ENCODE measurements around the gene DYNLT5.
A peak's percentile ranks its signal among the peaks of the same experiment; 100 is the strongest.
"Not testable (repeated sequence)": the region's sequence is repeated elsewhere in the genome, so short reads cannot be mapped to it uniquely, and the experiment has no call there.

Gene DYNLT5, protein sequence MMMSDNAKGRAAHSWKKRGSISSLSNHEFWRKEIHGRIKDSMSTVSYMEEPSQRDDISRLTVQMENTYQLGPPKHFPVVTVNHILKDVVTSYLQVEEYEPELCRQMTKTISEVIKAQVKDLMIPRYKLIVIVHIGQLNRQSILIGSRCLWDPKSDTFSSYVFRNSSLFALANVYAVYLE

DNA sequence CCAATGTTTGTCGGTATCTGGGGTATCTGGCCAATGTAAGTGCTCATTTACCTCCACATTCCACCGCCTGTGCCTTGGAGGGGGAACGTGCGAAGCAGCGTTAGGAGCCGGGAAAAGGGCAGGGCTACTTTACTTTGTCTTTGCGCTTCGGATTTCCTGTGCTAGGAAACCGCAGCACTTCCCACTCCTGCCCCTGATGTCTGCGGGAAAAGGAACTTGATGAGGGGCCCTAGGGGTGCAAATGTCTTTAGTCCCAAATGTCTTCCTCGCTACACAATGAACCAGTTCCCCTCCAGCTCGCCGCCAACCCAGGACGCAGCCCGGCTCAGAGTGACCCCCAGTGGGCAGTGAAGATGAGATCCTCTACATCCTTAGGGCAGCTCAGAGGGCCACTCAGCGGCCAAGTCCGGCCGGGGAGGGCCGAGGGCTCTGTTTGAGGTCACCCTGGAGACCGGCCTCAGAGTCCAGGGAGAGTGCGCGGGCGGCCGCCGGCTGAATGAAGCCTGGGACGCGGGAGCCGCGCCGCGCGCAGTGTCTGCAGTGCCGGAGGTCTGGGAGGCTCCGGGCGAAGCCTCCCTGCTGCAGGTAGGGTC lies at the start of gene DYNLT5:
Gene DYNLT5, plus strand, starts transcription at position 460 of the 593 bp plus-strand sequence. CDS start 2,200 bp downstream, outside the sequence.
- DNase-seq = peak; percentile 34
- in situ Hi-C loops (cut with HindIII; ENCODE audit: low pct_ligation_motif_present, low pct_unique_long_range_greater_than_20kb, low sequenced_read_pairs) = no loop called here

DNA sequence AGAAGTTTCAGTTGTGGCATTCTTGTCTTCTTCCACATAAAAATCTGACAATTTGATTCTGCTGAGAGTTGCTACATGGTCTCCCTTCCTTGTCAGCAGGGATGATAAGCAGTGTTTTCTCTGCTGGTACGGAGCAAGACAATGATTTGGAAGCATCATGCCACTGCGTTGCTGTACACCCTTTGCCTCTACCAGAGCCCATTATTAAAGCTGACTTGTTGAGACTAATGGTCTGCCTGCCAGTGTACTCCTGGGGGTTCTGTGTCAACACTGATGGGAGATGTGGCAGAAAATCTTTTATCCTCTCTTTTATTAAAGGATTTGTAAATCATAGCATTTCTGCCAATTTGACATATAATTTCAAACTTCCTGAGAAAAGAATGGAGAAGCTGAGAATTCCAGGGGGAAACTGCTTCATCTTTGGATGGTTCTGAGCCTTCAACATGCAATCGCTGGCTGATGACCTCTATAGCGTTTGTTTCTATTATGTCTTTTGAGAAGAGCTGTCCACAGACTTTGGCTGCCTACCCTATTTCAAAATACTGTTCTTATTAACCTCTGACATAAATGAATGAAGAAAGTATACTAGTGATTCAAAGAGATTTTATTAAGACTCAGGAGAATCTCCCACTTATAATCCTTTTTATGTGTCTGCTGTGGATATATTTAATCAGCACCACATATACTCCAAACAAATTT lies 47.9 kb upstream of the DYNLT5 start:
- in situ Hi-C loops (cut with HindIII; ENCODE audit: low pct_ligation_motif_present, low pct_unique_long_range_greater_than_20kb, low sequenced_read_pairs) = no loop called here
- DNase-seq = no peak

DNA sequence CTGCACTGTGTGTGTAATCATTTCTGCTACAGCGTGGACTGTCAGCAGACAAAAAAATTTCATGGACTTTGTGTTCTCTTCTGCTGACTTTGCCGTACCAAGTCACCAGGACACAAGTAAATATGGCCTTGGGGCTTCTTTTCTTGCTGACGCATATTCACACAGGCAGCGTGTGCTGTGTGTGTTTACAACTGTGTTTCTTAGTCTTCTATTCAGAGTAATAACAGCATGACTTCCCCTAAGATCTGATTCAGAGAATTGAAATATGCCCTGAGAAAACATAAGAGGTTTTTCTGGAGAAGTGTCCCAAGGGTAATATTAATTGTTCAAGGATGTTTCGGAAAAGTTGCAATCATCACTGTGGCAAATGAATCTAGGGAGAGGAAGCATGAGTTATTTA lies 47.1 kb upstream of the DYNLT5 start:
- in situ Hi-C loops (cut with HindIII; ENCODE audit: low pct_ligation_motif_present, low pct_unique_long_range_greater_than_20kb, low sequenced_read_pairs) = no loop called here
- DNase-seq = no peak

DNA sequence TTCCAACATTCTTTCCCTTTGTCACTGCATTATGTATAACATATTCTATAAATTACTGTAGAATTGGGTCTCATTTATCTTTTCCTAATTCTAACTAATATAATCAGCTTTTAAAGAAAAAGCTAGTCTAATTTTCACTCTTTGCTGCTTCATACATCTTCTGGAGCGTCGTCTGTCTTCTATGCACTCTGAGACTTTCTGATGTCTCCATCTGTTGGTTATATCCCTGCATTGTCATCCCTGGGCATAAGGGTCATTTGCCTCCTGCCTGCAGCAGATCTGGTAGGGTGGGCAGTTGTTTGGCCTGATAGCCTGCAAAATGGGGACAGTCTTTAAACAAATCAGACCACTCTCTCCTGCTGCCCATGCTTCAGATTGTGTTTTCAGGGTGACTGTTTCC lies 40.8 kb upstream of the DYNLT5 start:
- in situ Hi-C loops (cut with HindIII; ENCODE audit: low pct_ligation_motif_present, low pct_unique_long_range_greater_than_20kb, low sequenced_read_pairs) = no loop called here
- DNase-seq = peak; percentile 16

DNA sequence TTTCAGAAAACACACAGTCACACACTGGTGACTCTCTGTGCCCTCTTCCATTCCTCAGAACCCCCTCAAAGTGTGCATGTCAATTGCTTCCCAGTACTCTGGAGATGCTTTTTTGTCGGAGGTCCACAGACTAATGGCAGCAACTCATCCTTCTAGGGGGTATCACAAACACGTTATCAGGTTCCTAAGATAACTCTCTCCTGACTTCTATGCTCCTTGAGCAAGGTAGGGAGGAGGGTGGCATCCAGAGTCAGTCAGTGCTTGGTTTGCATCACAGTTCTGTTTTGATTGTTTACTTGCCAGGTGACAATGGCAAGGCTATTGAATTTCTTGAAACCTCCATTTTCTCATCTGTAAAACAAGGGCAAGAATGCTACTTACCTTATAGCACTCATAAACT lies 39.4 kb upstream of the DYNLT5 start:
- DNase-seq = no peak
- in situ Hi-C loops (cut with HindIII; ENCODE audit: low pct_ligation_motif_present, low pct_unique_long_range_greater_than_20kb, low sequenced_read_pairs) = no loop called here

DNA sequence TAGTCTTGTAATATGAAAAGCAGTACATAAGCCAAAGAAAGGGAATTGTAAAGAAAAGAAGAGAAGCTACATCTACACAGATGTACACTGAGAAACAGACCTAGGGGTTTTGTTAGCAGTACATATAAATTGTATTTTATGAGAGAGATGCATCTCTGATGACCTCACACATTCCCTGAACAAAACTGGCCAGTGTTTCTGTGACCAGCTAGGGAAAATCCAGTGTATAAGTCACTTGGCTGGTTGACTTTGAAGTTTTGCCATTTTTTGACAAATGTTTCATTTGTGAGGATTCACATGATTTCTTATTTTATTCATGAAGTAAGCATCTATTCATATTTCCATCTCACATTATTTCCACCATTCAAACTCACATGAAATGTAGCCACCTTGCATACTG lies 28.3 kb upstream of the DYNLT5 start:
- in situ Hi-C loops (cut with HindIII; ENCODE audit: low pct_ligation_motif_present, low pct_unique_long_range_greater_than_20kb, low sequenced_read_pairs) = no loop called here

DNA sequence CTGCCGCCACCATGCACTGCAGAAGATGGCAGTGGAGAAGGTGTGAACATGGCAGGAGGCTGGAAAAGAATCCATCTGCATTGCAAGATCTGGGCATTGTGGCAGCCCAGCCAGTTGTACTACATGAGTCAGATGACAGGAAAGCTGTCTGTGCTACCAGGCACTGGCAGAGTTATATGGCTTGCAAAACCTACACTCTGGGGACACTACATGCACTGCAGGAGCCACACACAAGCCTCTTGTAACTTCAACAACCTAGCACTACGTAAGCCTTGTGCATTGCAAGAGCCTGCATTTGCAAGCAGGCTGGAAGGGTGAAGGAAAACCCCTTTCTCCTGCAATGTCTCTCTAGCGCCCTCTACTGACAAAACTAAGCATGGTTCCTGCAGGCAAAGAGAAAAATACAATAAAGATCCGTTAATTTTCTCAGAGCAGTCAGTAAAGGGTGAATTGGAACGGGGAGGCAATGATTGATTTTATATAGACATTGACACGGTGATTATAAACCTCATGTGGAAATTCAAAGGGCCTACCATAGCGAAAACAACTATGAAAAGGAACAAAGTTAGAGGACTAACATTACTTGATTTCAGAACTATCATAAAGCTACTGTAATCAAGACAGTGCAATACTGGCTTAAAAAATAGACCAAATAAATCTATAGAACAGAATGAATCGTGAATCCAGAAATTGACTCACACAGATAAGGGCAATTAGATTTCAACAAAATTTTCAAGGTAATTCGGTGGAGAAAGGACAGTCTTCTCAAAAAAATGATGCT lies 26.2 kb upstream of the DYNLT5 start:
- in situ Hi-C loops (cut with HindIII; ENCODE audit: low pct_ligation_motif_present, low pct_unique_long_range_greater_than_20kb, low sequenced_read_pairs) = no loop called here

More for the DNA sequence above, 28.3 kb upstream of the DYNLT5 start:
- no peak for DNase-seq

DNA sequence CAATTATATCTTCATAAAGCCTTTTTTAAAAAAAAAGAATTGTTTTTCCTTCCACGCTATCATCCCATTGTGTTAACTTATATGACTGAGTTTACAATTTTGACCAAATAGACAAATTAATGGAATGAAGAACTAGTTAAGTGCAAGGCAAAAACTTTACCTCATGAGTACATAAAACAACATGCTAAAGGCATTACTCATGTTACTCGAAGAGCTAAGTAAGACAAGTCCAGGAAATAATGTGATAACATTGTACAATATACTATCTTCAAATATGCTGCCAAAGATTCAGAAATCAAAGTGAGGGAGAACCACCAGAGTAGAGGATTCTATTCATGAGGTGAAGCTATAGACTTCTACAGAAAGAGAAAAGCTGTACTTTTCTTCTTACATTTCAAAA lies 24.2 kb upstream of the DYNLT5 start:
- DNase-seq = no peak
- in situ Hi-C loops (cut with HindIII; ENCODE audit: low pct_ligation_motif_present, low pct_unique_long_range_greater_than_20kb, low sequenced_read_pairs) = no loop called here

More for the DNA sequence above, 26.2 kb upstream of the DYNLT5 start:
- DNase-seq = peak; percentile 59

DNA sequence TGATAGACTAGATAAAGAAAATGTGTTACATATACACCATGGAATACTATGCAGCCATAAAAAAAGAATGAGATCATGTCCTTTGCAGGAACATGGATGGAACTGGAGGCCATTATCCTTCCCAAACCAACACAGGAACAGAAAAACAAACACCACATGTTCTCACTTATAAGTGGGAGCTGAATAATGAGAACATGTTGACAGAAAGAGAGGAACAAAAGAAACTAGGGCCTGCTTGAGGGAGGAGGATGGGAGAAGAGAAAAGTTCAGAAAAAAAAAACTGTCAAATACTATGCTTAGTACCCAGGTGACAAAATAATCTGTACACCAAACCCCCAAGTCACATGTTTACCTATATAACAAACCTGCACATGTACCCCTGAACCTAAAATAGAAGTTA lies 23.5 kb upstream of the DYNLT5 start:
- in situ Hi-C loops (cut with HindIII; ENCODE audit: low pct_ligation_motif_present, low pct_unique_long_range_greater_than_20kb, low sequenced_read_pairs); DNase-seq: not testable (repeated sequence)

DNA sequence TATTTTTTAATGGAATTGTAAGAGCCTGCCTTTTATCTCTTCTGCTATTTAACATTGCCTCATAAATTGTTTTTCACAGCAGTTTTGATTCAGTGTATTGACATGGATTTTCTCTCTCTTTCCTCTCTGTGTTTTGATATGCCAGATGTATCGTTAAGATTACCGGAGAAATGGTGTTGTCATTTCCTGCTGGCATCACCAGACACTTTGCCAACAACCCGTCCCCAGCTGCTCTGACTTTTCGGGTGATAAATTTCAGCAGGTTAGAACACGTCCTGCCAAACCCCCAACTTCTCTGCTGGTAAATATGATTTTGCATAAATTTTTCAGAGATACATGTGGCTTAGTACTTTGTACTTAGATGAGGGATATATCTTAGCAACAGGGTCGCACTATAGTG lies 23.1 kb upstream of the DYNLT5 start:
- DNase-seq = no peak
- in situ Hi-C loops (cut with HindIII; ENCODE audit: low pct_ligation_motif_present, low pct_unique_long_range_greater_than_20kb, low sequenced_read_pairs) = no loop called here

DNA sequence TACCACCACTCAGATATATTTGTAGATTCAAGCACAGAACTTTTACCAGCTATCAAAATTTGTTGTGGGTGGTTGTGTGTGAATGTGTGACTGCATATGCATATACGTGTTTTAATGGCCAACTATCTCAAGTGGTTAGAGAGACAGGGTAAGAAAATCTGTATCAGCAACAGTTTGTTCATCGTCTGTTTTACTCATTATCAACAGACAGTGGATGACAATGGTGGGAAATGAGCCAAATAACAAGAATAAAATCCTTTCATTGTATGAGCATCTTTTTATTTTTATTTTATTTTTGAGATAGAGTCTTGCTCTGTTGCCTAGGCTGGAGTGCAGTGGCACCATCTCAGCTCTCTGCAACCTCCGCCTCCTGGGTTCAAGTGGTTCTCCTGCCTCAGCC lies 22.7 kb upstream of the DYNLT5 start:
- DNase-seq = no peak
- in situ Hi-C loops (cut with HindIII; ENCODE audit: low pct_ligation_motif_present, low pct_unique_long_range_greater_than_20kb, low sequenced_read_pairs) = no loop called here

DNA sequence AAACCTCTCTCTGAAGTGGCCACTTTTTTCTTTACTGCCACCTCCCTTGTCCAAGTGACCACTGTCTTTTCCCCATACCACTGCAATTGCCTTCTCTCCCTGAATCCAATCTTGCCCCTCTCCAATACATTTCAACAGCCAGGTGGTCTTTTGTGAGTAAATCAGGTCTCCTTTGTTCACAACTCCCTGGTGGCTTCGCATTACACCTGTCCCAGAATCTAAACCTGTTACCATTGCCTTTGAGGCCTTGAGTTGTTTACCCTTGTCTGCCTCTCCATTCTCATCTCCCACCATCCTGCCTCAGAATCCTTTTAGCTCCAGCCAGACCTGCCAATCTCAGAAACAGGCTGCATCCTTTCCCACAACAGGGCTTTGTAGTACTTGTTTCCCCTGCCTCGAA lies 21.8 kb upstream of the DYNLT5 start:
- DNase-seq = no peak
- in situ Hi-C loops (cut with HindIII; ENCODE audit: low pct_ligation_motif_present, low pct_unique_long_range_greater_than_20kb, low sequenced_read_pairs) = no loop called here

DNA sequence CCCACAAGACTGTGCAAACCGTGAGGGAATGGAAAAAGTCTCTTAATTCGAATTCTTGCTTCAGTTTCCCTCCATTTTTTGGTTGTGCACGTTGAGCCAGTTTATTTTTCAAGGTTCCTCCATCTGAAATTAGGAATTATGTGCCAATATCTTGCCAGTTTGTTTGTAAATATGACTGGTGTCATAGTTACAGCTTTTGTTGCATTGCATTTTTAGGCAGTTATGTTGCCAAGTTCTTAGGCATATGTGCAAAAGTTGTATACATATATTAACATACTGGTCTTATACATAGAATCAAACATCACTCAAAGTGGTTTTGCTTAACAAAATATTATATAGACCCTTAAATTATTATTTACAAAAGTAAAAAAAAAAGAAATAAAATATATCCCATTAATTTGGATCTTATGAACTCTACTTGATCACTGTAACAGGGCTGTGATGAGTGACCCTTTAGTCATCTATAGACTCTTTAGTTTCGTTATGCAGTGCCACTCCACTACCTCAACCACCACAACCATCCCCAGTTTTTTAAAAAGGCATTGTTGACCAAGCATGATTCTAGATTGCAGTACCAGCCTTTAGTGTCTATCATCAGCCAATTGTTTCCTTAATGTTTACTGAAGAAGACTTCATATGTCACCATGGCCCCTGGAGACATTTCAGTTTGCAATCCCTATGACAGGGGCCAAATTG lies 20.9 kb upstream of the DYNLT5 start:
- no peak for DNase-seq

DNA sequence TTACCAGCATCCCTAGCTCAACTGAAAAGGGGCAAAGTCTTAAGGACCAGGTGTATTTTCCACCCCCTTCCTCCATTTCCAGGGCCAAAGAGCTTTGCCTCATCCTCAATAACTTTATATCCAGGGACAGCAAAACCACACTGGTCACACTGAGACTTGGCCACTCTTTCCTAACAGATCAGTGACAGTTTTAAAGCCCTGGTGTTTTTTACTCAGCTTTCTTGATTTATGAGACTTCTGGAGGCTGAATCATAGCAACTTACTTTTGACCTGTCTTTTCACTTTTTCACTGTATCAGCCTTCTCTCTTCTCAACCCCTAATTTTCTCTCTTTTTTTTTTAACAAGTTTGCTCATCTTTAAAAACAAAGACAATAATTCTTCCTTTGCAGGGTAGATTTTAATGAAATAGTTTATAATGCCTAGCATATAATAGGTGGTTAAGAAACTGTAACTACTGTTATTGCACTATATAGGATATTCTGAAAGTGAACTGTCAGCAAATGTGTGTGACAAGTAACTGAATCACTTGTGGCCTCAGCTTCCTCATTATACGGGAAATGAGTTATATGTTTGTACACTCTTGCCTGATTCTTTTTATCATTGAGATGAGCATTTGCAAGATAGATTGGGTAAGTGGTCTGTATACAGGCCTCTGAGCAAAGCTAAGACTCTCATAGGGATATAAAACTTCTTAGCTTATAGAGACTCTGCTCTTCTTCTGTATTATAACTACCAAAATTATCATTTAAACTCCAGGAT lies 19.7 kb upstream of the DYNLT5 start:
- DNase-seq = no peak
- in situ Hi-C loops (cut with HindIII; ENCODE audit: low pct_ligation_motif_present, low pct_unique_long_range_greater_than_20kb, low sequenced_read_pairs) = no loop called here

More for the DNA sequence above, 20.9 kb upstream of the DYNLT5 start:
- in situ Hi-C loops (cut with HindIII; ENCODE audit: low pct_ligation_motif_present, low pct_unique_long_range_greater_than_20kb, low sequenced_read_pairs) = no loop called here

DNA sequence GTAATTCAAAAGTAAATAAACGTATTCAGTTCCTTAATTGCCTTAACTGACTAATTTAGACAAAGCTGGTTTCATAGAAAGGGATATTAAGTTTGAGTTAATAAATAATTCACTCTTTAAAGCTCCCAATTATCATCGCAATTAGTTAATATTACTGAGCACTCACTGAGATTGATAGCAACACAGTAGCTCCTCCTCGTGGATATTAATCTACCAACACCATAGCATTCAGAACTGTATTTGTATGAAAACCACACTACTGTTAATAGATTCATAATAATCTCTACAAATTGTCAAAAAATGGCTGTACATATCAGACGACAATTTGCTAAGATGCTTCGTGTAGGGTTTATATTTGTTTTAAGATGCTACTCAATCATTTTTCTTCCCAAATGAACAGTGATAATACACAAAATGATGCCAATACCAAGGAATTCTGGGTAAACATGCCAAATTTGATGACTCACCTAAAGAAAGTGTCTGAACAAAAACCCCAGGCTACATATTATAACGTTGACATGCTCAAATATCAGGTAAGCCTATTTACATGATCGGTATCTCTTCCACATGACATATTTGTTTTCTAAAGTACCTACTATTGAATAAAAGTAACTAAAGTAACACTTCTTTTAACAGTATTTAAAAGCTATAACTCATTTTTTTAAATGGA lies 18.8 kb upstream of the DYNLT5 start:
- in situ Hi-C loops (cut with HindIII; ENCODE audit: low pct_ligation_motif_present, low pct_unique_long_range_greater_than_20kb, low sequenced_read_pairs) = no loop called here
- DNase-seq = no peak

DNA sequence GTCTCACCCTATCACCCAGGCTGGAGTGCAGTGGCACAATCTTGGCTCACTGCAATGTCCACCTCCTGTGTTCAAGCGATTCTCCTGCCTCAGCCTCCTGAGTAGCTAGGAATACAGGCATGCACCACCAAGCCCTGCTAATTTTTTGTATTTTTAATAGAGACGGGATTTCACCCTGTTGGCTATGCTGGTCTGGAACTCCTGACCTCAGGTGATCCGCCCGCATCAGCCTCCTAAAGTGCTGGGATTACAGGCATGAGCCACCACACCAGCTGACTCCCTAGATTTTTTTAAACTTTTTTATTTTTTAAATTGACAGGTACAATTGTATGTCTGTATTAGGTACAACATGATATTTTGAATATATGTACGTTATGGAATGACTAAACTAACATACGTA lies 17.7 kb upstream of the DYNLT5 start:
- in situ Hi-C loops (cut with HindIII; ENCODE audit: low pct_ligation_motif_present, low pct_unique_long_range_greater_than_20kb, low sequenced_read_pairs); DNase-seq: not testable (repeated sequence)

DNA sequence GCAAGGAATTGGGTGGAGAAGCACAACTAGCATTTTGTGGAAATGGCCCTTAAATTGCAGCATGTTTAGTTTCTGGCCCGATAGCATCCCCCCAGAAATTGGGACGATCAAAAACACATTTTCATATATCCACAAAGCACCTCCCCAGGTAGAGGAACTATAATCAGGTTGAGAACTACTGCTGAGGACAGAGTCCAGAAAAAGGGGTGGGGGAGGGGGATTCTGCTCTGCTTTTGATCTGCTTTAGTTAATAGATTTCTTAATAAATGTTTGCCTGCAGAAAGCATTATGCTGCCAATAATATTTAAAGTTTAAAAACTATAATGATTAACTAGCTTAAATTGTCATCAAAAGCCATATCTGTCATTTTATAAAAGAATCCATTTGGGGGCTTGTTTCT lies 14.4 kb upstream of the DYNLT5 start:
- in situ Hi-C loops (cut with HindIII; ENCODE audit: low pct_ligation_motif_present, low pct_unique_long_range_greater_than_20kb, low sequenced_read_pairs) = no loop called here
- no peak for DNase-seq

Data from ACHN (cell line).